ENCODE measurements around the gene SOX18.

GRCh38 chr20:64092258-64093012 lies 43.0 kb upstream of the SOX18 start:
- TF ChIP-seq CTCF (IDR thresholded peaks at IDR 0.05) (no peak), ZFX (IDR thresholded peaks at IDR 0.05; ENCODE audit: borderline replicate concordance) (no peak)

Measured in 22Rv1 (cell line).